HG03066 (cell line): ENCODE measurements around the gene PIP4K2B.

Source experiments
- ATAC-seq: cut with Tn5 transposase; IDR thresholded peaks from one replicate; pipeline ENCODE4 v1.9.1; 2021; ENCODE audit warnings: low read depth; ENCODE audit not compliant: unreplicated experiment

The PIP4K2B gene

GRCh38 chr17:38779965-38780752, 19.2 kb downstream of the PIP4K2B start:
- no peak for ATAC-seq

- ATAC-seq = no peak
These were observed 21.6 kb downstream of the PIP4K2B start for GRCh38 chr17:38777641-38778250.

DNA sequence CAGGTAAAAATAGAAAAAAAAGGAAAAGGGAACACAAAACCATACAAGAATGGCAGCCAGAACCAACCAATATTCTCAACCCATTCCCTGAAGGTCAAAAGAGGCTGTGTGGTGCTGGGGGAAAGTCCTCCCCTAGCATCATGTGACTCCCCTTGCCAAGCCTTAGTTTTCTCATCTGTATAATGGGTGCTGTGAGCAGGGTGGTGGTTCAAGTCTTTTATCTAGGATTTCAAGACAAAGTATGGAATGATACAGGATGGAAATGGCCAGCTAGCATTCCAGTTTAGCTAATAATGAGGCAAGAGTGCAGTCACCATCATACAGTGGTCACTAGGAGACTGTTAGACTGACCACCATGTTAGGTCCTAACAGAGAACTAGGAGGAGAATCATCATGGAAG, 26.1 kb downstream of the PIP4K2B start:
- no peak for ATAC-seq

DNA sequence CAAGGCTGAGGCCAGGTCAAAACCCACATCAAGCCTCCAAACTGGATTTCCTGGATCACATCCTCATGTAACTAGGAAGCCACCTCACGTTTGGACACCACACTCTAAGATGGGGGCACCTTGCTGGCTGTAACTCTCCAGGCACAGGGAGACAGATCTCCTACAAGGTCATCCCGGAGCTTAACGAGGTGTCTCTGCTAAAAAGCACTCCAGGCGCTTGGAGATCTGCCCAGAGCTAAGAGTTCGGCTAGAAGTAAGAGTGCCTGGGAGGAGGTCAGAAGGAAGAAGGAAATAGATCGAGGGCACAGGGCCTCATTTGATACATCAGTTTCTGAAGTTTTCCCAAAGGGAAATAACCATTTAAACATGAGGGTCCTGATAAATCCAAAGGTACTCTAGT, 30.9 kb downstream of the PIP4K2B start:
- ATAC-seq = no peak

GRCh38 chr17:38766341-38766740, 33.0 kb downstream of the PIP4K2B start:
- ATAC-seq = no peak

GRCh38 chr17:38762231-38762630, 37.1 kb downstream of the PIP4K2B start:
- no peak for ATAC-seq

DNA sequence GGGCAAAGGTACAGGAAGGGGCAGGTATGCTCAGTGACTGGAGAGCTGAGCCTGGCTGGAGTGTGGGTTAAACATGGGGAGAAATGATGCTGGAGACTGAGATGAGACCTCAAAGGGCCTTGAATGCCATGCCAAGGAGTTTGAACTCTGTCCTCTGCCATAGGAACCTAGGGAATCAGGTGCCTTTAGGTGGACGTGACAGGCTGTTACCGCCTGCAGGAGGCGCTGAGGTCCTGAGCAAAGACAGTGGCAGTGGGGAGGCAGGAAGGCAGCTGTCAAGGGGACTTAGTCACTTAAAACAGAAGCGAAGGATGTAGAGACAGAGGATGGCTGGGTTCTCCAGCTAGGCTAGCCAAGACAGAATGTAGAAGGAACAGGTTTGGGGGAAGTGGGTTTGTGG, 37.7 kb downstream of the PIP4K2B start:
- no peak for ATAC-seq

DNA sequence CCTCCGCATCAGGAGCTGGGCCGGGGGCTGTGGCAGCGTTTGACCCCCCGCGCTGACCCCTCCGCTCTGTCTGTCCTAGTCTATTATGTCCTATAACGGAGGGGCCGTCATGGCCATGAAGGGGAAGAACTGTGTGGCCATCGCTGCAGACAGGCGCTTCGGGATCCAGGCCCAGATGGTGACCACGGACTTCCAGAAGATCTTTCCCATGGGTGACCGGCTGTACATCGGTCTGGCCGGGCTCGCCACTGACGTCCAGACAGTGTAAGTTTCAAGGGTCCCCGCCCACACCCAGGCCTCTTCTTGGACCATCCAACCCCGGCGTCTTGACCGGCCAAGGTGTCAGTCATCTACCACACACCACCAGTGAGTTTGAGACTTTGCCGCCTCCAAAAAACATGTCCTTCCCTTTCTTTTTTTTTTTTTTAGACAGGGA, 46.3 kb downstream of the PIP4K2B start:
- no peak for ATAC-seq

GRCh38 chr17:38752308-38753070, 46.9 kb downstream of the PIP4K2B start, which contains the start of gene PSMB3:
PSMB3 (plus strand) TSS chr17:38752741; CDS start chr17:38752827, 86 bp downstream.
- peak; percentile 81 for ATAC-seq

DNA sequence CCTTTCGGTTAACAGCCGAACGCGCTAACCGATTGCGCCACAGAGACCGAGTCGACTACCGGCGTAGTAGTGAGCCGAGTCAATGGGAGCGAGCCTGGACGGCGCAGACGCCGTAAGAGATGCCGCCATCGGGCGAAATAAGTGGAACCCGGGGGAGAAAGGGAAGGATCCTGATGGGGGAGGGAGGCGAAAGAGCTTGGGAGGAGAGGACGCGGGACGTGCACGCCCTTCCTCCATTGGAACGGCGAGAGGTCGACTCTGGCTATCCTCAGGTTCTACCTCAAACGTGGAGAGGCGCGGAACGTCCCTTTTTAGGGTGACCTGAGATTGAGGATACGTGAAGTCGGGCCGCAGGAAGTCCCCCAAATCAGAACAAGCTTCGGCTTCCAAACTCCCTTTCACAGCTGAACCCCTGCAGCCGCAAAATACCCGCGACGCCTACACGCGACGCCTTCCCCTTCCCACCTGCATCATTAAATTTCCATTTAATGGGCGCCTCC, 47.5 kb downstream of the PIP4K2B start:
- no peak for ATAC-seq

- ATAC-seq = no peak
These were observed 48.1 kb downstream of the PIP4K2B start for GRCh38 chr17:38751144-38751807.

DNA sequence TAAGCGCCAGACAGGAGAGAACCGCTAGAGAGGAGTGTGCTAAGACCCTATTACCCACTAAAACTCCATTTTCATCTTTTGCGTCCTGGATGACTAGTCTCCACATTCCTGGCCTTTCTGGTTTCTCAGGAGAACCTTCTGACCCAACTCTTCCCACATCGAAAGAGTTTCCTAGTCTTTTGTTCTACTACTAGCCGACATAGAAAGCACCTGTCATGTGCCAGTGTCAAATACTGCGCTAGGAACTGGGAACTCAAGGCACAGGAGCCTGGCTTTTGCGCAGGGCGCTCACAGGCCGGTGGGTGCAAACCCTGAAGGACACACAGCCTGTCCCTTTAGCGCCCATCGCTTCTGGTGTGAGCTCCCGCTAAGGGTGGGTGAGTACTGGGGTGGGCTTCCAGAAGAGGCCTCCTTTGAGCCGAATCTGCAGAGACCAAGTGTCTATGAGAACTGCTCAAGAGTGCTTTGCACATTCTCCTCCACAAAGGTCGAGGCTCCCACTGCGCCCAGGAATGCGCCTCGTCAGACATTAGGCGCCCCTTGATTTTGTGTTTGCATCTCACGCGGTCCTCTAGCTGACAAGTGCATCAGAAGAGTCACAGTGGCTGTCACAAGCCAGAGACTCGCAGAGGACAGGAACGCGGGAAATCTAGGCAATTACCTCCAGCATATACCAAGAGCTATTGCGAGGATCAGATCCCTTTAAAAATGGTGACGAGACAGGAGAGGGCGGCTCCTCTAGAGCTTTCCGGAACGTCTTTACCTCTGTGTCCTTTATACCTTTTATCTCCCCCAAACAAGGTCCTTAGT, 48.8 kb downstream of the PIP4K2B start:
- no peak for ATAC-seq

DNA sequence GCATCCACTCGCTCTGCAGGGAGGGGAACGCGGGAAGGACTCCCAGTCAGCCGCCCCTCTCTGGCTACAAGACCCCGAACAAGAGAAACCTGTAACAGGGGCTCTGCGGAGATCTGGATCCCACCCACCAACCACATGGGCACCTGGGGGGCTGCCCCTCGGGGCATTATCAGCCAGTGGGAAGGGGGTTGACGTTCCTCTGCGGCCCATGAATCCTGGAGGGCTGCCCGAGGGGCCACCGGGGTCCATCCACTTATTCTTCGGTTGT, 49.4 kb downstream of the PIP4K2B start:
- no peak for ATAC-seq

- ATAC-seq = no peak
These were observed 49.9 kb downstream of the PIP4K2B start for GRCh38 chr17:38749223-38750043.

GRCh38 chr17:38748892-38749222, 50.5 kb downstream of the PIP4K2B start:
- no peak for ATAC-seq

GRCh38 chr17:38748149-38748891, 51.0 kb downstream of the PIP4K2B start, which contains the start of gene PCGF2:
PCGF2 (minus strand) TSS chr17:38748336; CDS start chr17:38740402, 7,934 bp downstream.
- ATAC-seq = no peak

DNA sequence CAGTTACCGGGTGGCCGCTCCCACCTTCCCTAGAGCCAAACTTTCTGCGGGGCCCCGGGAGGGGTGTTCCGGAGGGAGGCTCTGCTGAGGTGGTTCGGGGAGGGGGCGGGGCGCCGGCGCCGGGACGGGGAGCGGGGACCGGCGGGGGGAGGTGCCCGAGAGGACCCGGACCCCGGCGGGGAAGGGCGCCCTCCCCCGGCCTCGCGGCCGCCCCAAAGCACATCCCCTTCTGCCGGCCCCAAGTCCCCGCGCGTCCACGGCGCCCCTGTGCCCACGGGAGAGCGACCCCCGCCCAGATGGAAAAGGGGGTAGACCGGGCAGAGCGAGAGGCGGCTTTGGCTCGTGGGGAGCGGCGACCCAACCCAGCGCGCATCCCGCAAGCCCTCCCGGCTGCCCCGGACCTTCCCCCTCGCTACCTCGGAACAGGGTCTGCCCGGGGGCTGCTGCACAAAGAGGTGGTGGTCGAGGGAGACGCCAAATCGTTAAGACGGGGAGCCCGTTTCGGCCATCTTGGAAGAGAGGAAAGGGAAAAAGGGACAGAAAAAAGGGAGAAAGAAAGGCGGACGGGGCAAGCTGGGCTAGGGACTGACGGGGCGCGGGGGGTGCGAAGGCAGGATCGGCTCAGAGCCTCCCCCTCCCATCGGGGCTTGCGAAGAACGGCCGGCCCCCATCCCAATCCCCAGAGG, 51.8 kb downstream of the PIP4K2B start:
- ATAC-seq = no peak

- ATAC-seq = no peak
These were observed 52.4 kb downstream of the PIP4K2B start for GRCh38 chr17:38746849-38747462.
